ENCODE measurements around the gene GPS1.

GRCh38 chr17:82058855-82059249, 7.2 kb downstream of the GPS1 start:
- no peak for TF ChIP-seq CTCF (IDR thresholded peaks at IDR 0.05)
- no peak for TF ChIP-seq ATF2 (CRISPR knock-in tag; IDR thresholded peaks at IDR 0.05; ENCODE audit: borderline replicate concordance, low read depth)
- TF ChIP-seq IRF2 (CRISPR knock-in tag; IDR thresholded peaks at IDR 0.05; ENCODE audit: borderline replicate concordance, low read depth) = no peak
- no peak for TF ChIP-seq ATF3 (CRISPR knock-in tag; conservative IDR thresholded peaks at IDR 0.05)
- no peak for TF ChIP-seq ZNF232 (CRISPR knock-in tag; IDR thresholded peaks at IDR 0.05)
- no peak for TF ChIP-seq USF2 (CRISPR knock-in tag; IDR thresholded peaks at IDR 0.05)
- no peak for TF ChIP-seq SMAD3 (CRISPR knock-in tag; IDR thresholded peaks at IDR 0.05; ENCODE audit: borderline replicate concordance)
